GM20000 (cell line): ENCODE data around the gene PLET1.

Experiments used
- DNase-seq: peaks from one replicate; pipeline ENCODE4 v3.0.0; 2012; ENCODE audit warnings: low spot score
- CTCF ChIP-seq: IDR thresholded peaks from 2 replicates; pipeline ENCODE4 v1.5.1; 2012; ENCODE audit warnings: mild to moderate bottlenecking, control low read depth; ENCODE audit errors: extremely low read depth, missing control alignments

PLET1 gene

GRCh38 chr11:112228706-112229105 lies 32.0 kb downstream of the PLET1 start:
- TF ChIP-seq CTCF, result no peak

GRCh38 chr11:112227471-112227870 lies 33.2 kb downstream of the PLET1 start:
- no peak for TF ChIP-seq CTCF
- no peak for DNase-seq

More at GRCh38 chr11:112228706-112229105, 32.0 kb downstream of the PLET1 start:
- no peak for DNase-seq

GRCh38 chr11:112226831-112227401 lies 33.7 kb downstream of the PLET1 start:
- no peak for TF ChIP-seq CTCF
- peak; percentile 25 for DNase-seq

GRCh38 chr11:112226062-112226830 lies 34.4 kb downstream of the PLET1 start, which contains the start of gene PTS:
Gene PTS (plus strand): TSS chr11:112226428. CDS start chr11:112226444, 16 bp downstream.
- no peak for TF ChIP-seq CTCF

GRCh38 chr11:112225753-112226061 lies 35.0 kb downstream of the PLET1 start:
- no peak for DNase-seq
- no peak for TF ChIP-seq CTCF

More at GRCh38 chr11:112226062-112226830, 34.4 kb downstream of the PLET1 start, which contains the start of gene PTS:
- DNase-seq, result peak; percentile 96

- no peak for DNase-seq
- TF ChIP-seq CTCF, result no peak
Measured at GRCh38 chr11:112223754-112224532, 36.7 kb downstream of the PLET1 start.

- no peak for DNase-seq
- no peak for TF ChIP-seq CTCF
Measured at GRCh38 chr11:112223121-112223520, 37.5 kb downstream of the PLET1 start.
